B cell (primary cell): ENCODE measurements around the gene CYP3A5. TPM values are rescaled to one million over a fixed set of nuclear protein-coding genes. Genes with fewer than 3 reads are reported as not detected.

Experiments
- ATAC-seq: fragments of 200-7000 bp; cut with Tn5 transposase; one replicate; pipeline ENCODE4 v1.10.0; 2021; ENCODE audit warnings: low read depth, mild to moderate bottlenecking, moderate number of reproducible peaks, moderate library complexity
- CTCF ChIA-PET: fragments of 350-600 bp; sonication (Branson Sonifier 250); formaldehyde crosslinking; loops from one replicate; lab custom pipeline; 2021; ENCODE audit warnings: antibody characterized with exemption, inconsistent platforms; lab: Charles Lee
- POLR2A ChIA-PET: fragments of 350-600 bp; sonication (Branson Sonifier 250); formaldehyde crosslinking; loops from one replicate; lab custom pipeline; 2021; ENCODE audit warnings: antibody characterized with exemption; lab: Charles Lee
- DNase-seq: peaks from one replicate; pipeline ENCODE4 v3.0.0; 2013
- H2AFZ ChIP-seq: 2 replicates; pipeline ENCODE4 v1.6.1; 2012; ENCODE audit warnings: mild to moderate bottlenecking, low read depth, low read length; ENCODE audit not compliant: insufficient read depth, poor library complexity, severe bottlenecking
- H3K27ac ChIP-seq, 2 donors: 1 replicate in 1 of 2; 2 replicates in 1 of 2; pipeline ENCODE4 v1.5.1; 2012 to 2013; ENCODE audit warnings: low read length in 2 of 2, mild to moderate bottlenecking in 2 of 2, moderate library complexity in 1 of 2
- H3K27me3 ChIP-seq, 4 experiments: fragments of 200-600 bp in 1 of 4; sonication (generic) in 1 of 4; replicated peaks in 1 of 4; 1 replicate in 2 of 4; 2 replicates in 2 of 4; pipeline versions ENCODE4 v1.6.1 to v1.7.0; 2013 to 2016; ENCODE audit warnings: low read length in 3 of 4, mild to moderate bottlenecking in 2 of 4, mixed read lengths in 1 of 4, moderate library complexity in 1 of 4; ENCODE audit not compliant: insufficient read depth in 4 of 4, control insufficient read depth in 3 of 4; ENCODE audit errors: control extremely low read depth in 1 of 4
- H3K36me3 ChIP-seq, 2 experiments: replicated peaks in 1 of 2; 1 replicate in 1 of 2; 2 replicates in 1 of 2; pipeline versions ENCODE4 v1.6.1 to v1.7.1; 2013; ENCODE audit warnings: low read length in 1 of 2; ENCODE audit not compliant: insufficient read depth in 2 of 2, control insufficient read depth in 1 of 2; ENCODE audit errors: control extremely low read depth in 1 of 2, extremely low read depth in 1 of 2
- H3K4me1 ChIP-seq, 2 donors: fragments of 200-600 bp in 1 of 2; sonication (generic) in 1 of 2; 1 replicate in 1 of 2; 2 replicates in 1 of 2; pipeline versions ENCODE4 v1.5.1 to v1.6.1; 2013 to 2017; ENCODE audit warnings: low read length in 2 of 2; ENCODE audit not compliant: control insufficient read depth in 2 of 2, insufficient read depth in 2 of 2
- H3K4me2 ChIP-seq: replicated peaks from 2 replicates; pipeline ENCODE3; 2012; ENCODE audit warnings: mild to moderate bottlenecking, low read depth, low read length; ENCODE audit not compliant: poor library complexity, severe bottlenecking
- H3K4me3 ChIP-seq, 5 experiments: fragments of 200-600 bp in 1 of 5; sonication (generic) in 1 of 5; 1 replicate in 3 of 5; 2 replicates in 2 of 5; pipeline versions ENCODE4 v1.5.1 to v1.7.0; 2011 to 2016; ENCODE audit warnings: low read length in 4 of 5, mild to moderate bottlenecking in 4 of 5, low read depth in 2 of 5, control low read depth in 1 of 5, moderate library complexity in 1 of 5; ENCODE audit not compliant: insufficient read depth in 1 of 5; ENCODE audit errors: control extremely low read depth in 1 of 5, extremely low read depth in 1 of 5
- H3K79me2 ChIP-seq: fragments of 200-600 bp; sonication (generic); one replicate; pipeline ENCODE4 v1.6.0; 2016; ENCODE audit warnings: low read length; ENCODE audit not compliant: control insufficient read depth, insufficient read depth
- H3K9ac ChIP-seq: fragments of 200-600 bp; sonication (generic); 2 replicates; pipeline ENCODE4 v1.6.1; 2017; ENCODE audit warnings: mild to moderate bottlenecking, low read length, moderate library complexity
- H3K9me3 ChIP-seq, 3 donors: one replicate each; pipeline versions ENCODE4 v1.6.1 to v1.7.1; 2013; ENCODE audit warnings: low read length in 2 of 3; ENCODE audit not compliant: control insufficient read depth in 2 of 3, insufficient read depth in 1 of 3; ENCODE audit errors: control extremely low read depth in 1 of 3
- H4K20me1 ChIP-seq: 2 replicates; pipeline ENCODE4 v1.6.0; 2012; ENCODE audit warnings: mild to moderate bottlenecking, low read length; ENCODE audit not compliant: insufficient read depth, control insufficient read depth, poor library complexity, severe bottlenecking
- H3K27ac Mint-ChIP-seq: one replicate; pipeline ENCODE4 v1.8.0; 2021; ENCODE audit warnings: mixed read lengths
- H3K27me3 Mint-ChIP-seq: one replicate; pipeline ENCODE4 v1.8.0; 2021; ENCODE audit warnings: mixed read lengths
- H3K4me1 Mint-ChIP-seq: one replicate; pipeline ENCODE4 v1.8.0; 2021; ENCODE audit warnings: mixed read lengths
- H3K4me3 Mint-ChIP-seq: one replicate; pipeline ENCODE4 v1.8.0; 2021; ENCODE audit warnings: mixed read lengths
- H3K9me3 Mint-ChIP-seq: one replicate; pipeline ENCODE4 v1.8.0; 2022; ENCODE audit warnings: mixed read lengths; ENCODE audit not compliant: insufficient read depth
- CTCF ChIP-seq: fragments of 200-600 bp; IDR thresholded peaks from one replicate; pipeline ENCODE4 v1.8.0; 2022; ENCODE audit warnings: antibody characterized with exemption, mild to moderate bottlenecking
- EZH2 ChIP-seq: IDR thresholded peaks from 2 replicates; pipeline ENCODE4 v1.6.1; 2012; ENCODE audit warnings: borderline replicate concordance, low read depth, mild to moderate bottlenecking, moderate library complexity, low read length; ENCODE audit not compliant: insufficient read depth, poor library complexity, severe bottlenecking
- WGBS: methylation state at CpG from one replicate; pipeline ENCODE4 v1.1.5; 2013; ENCODE audit warnings: missing lambda C conversion rate; ENCODE audit not compliant: insufficient coverage; 5-methylcytosine and 5-hydroxymethylcytosine counted together
- intact Hi-C: fragments of 100-400 bp; cut with micrococcal nuclease; formaldehyde crosslinking; loops from one replicate; pipeline ENCODE4 v1.10.0; 2022
- polyA plus RNA-seq: library from polyadenylated mRNA; depleted of rRNA; stranded (reverse); fragments of >200 nt; gene quantifications from 2 replicates; pipeline ENCODE4 v1.2.3, GENCODE V29; 2012
- total RNA-seq, 2 donors: library from RNA; stranded (reverse); fragments of 120-200 nt in 1 of 2; gene quantifications; 1 replicate in 1 of 2; 2 replicates in 1 of 2; pipeline versions ENCODE4 v1.2.3 to v1.2.4, GENCODE V29; 2013 to 2022

Gene CYP3A5
- total and polyA plus RNA-seq, 2 donors (not counting 1 experiment from before 2014, with no cell fraction given): not detected

DNA sequence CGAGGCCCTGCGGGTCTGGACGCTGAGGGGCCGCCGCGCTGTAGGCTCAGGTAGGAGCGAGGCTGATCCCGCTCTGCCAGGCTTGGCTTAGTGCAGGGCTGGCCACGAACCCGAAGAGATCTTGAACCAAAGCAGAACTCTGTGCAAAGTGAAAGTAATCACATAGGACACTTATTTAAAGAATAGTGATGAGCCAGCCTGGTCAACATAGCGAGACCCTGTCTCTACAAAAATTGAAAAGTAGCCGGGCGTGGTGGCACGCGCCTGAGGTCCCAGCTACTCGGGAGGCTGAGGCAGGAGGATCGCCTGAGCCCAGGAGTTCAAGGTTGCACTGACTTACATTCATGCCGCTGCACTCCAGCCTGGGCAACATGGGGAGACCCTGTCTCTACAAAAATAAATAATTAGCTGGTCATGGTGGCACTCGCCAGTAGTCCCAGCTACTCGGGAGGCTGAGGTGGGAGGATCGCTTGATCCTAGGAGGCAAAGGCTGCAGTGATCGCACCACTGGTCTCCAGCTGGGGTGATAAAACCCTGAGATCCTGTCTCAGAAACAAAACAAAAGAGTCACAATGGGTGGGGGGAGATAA is 62.5 kb downstream of the CYP3A5 start:
- no peaks in the 10 kb centered on the region for H3K9me3 ChIP-seq
- peak overlapping the region; percentile 73 to 90 for H3K27ac ChIP-seq
- Mint-ChIP-seq H3K4me1 (peaks cover 28% of the 10 kb centered on the region), H3K9me3 (no peaks in the 10 kb centered on the region), H3K4me3 (peak overlapping the region; percentile 98), H3K27me3 (no peaks in the 10 kb centered on the region), H3K27ac (peak overlapping the region; percentile 95)
- H3K4me2 ChIP-seq: peak overlapping the region; percentile 85
- H3K27me3 ChIP-seq: no peaks in the 10 kb centered on the region
- H3K36me3 ChIP-seq: peaks cover 2 to 35% of the 10 kb centered on the region in 2 experiments
- no peak for DNase-seq
- H2AFZ ChIP-seq: peak overlapping the region; percentile 99
- ATAC-seq: no peak
- H3K79me2 ChIP-seq: peaks cover 38% of the 10 kb centered on the region
- no peak for TF ChIP-seq CTCF
- no peak for TF ChIP-seq EZH2
- intact Hi-C loops: loop anchor here (2.0 to 5.0 kb wide), 2 partner anchors 290 to 302 kb away; partner anchors contain the start of genes ARPC1A and TRIM4
- peaks cover 17 to 18% of the 10 kb centered on the region in 2 donors for H3K4me1 ChIP-seq
- H3K9ac ChIP-seq: peak overlapping the region; percentile 99
- CTCF ChIA-PET: interaction anchor here (1.0 to 1.2 kb wide), 3 partner anchors 85 to 303 kb away, joined by 3 read pairs; no protein-coding TSS in a partner anchor
- WGBS: 27% methylated on average over 21 of the region's 22 CpGs
- peaks cover 17% of the 10 kb centered on the region for H4K20me1 ChIP-seq
- POLR2A ChIA-PET: interaction anchor here (2.5 kb wide), 1 partner anchor 59 kb away, joined by 6 read pairs; the partner anchor contains the start of gene ZNF655
- H3K4me3 ChIP-seq: peak overlapping the region; percentile 86 to 99 (median 95)
